GM12878 (cell line): ENCODE measurements around the gene PRKCI.

Source experiments
- CTCF ChIP-seq, 3 experiments: IDR thresholded peaks in 2 of 3; conservative IDR thresholded peaks in 1 of 3; 2 replicates each; pipeline ENCODE4 v1.5.1; 2011; ENCODE audit warnings: low read depth in 3 of 3, low read length in 3 of 3, mild to moderate bottlenecking in 3 of 3, control low read depth in 2 of 3, moderate library complexity in 2 of 3, inconsistent platforms in 1 of 3, mixed read lengths in 1 of 3; ENCODE audit not compliant: control insufficient read depth in 2 of 3, insufficient read depth in 1 of 3; ENCODE audit errors: extremely low read depth in 1 of 3
- E4F1 ChIP-seq: fragments of 450-650 bp; IDR thresholded peaks from 2 replicates; pipeline ENCODE4 v1.6.1; 2018; ENCODE audit warnings: borderline replicate concordance, mild to moderate bottlenecking; ENCODE audit not compliant: partially characterized antibody
- EP300 ChIP-seq, 2 experiments: fragments of 150-350 bp in 1 of 2; IDR thresholded peaks; 2 replicates each; pipeline ENCODE4 v1.6.1; 2011 to 2012; ENCODE audit warnings: low read depth in 2 of 2, low read length in 2 of 2, borderline replicate concordance in 1 of 2, improper control_type of control experiment in 1 of 2, inconsistent platforms in 1 of 2; ENCODE audit not compliant: control insufficient read depth in 1 of 2
- FOS ChIP-seq: IDR thresholded peaks from 3 replicates; pipeline ENCODE4 v1.6.1; 2011; ENCODE audit warnings: borderline replicate concordance; ENCODE audit not compliant: insufficient read length; ENCODE audit errors: extremely low read depth
- NFXL1 ChIP-seq: fragments of 450-650 bp; IDR thresholded peaks from 2 replicates; pipeline ENCODE4 v1.6.1; 2017; ENCODE audit warnings: antibody characterized with exemption, mild to moderate bottlenecking, borderline replicate concordance
- POLR2A ChIP-seq: IDR thresholded peaks from 2 replicates; pipeline ENCODE4 v1.6.1; 2011; ENCODE audit warnings: low read depth, mild to moderate bottlenecking, low read length
- POLR2AphosphoS5 ChIP-seq: IDR thresholded peaks from 2 replicates; pipeline ENCODE4 v1.6.1; 2011; ENCODE audit warnings: mild to moderate bottlenecking, low read length, inconsistent platforms
- SMAD5 ChIP-seq: IDR thresholded peaks from 2 replicates; pipeline ENCODE4 v1.6.1; 2016; ENCODE audit warnings: antibody characterized with exemption, low read depth
- ZBED1 ChIP-seq: IDR thresholded peaks from 2 replicates; pipeline ENCODE4 v1.6.1; 2016; ENCODE audit warnings: borderline replicate concordance
- ZBTB33 ChIP-seq: fragments of 450-650 bp; IDR thresholded peaks from 2 replicates; pipeline ENCODE4 v1.6.1; 2017; ENCODE audit warnings: mild to moderate bottlenecking
- ZNF384 ChIP-seq: IDR thresholded peaks from 2 replicates; pipeline ENCODE4 v1.6.1; 2012; ENCODE audit warnings: low read depth, mild to moderate bottlenecking, low read length, improper control_type of control experiment, borderline replicate concordance

- TF ChIP-seq CTCF (IDR thresholded peaks at IDR 0.05 in 2 of 3, conservative IDR thresholded peaks at IDR 0.05 in 1 of 3; ENCODE audit: control insufficient read depth in 2 of 3, extremely low read depth in 1 of 3, insufficient read depth in 1 of 3, low read depth in 3 of 3, low read length in 3 of 3), result no peak
- no peak for TF ChIP-seq FOS
- no peak for TF ChIP-seq EP300 (IDR thresholded peaks at IDR 0.05; ENCODE audit: borderline replicate concordance in 1 of 2, control insufficient read depth in 1 of 2, low read depth in 2 of 2, low read length in 2 of 2)
- TF ChIP-seq E4F1, result no peak
- TF ChIP-seq ZBTB33, result no peak
- TF ChIP-seq POLR2A, result no peak
- TF ChIP-seq ZBED1, result no peak
- no peak for TF ChIP-seq POLR2AphosphoS5
- TF ChIP-seq ZNF384, result no peak
- TF ChIP-seq NFXL1, result no peak
- no peak for TF ChIP-seq SMAD5
Observed at GRCh38 chr3:170228093-170228766, 6.0 kb downstream of the PRKCI start.
